ENCODE data around the gene PRKCA. TPM values are rescaled to one million over a fixed set of nuclear protein-coding genes. Genes with fewer than 3 reads are reported as not detected.

PRKCA gene
- total RNA-seq, 2 donors from 2014 or later, result 8.3 to 26.5 TPM

- TF ChIP-seq POLR2AphosphoS5 (IDR thresholded peaks at IDR 0.05), result no peak
- TF ChIP-seq POLR2A (IDR thresholded peaks at IDR 0.05), result no peak
- TF ChIP-seq CTCF (IDR thresholded peaks at IDR 0.05), result no peak
- H3K27ac ChIP-seq, result peak overlapping the region; percentile 23 to 24
- intact Hi-C loops (cut with DNase I), result loop anchor here (1.0 to 5.0 kb wide), 2 partner anchors 192 to 263 kb away; no protein-coding TSS in a partner anchor
- H3K9me3 ChIP-seq, result no peaks in the 10 kb centered on the region
- H3K4me1 ChIP-seq (replicated peaks), result peaks cover 8% of the 10 kb centered on the region
- no peaks in the 10 kb centered on the region for H3K27me3 ChIP-seq (replicated peaks; ENCODE audit: insufficient read depth)
- no peak for DNase-seq (ENCODE audit: low spot score)
- H3K4me3 ChIP-seq, result no peak overlapping the region
- no peaks in the 10 kb centered on the region for H3K36me3 ChIP-seq
- WGBS, result 85% methylated on average over 15 of the region's 17 CpGs
These were observed 411.9 kb downstream of the PRKCA start for GRCh38 chr17:66714046-66715023.

DNA sequence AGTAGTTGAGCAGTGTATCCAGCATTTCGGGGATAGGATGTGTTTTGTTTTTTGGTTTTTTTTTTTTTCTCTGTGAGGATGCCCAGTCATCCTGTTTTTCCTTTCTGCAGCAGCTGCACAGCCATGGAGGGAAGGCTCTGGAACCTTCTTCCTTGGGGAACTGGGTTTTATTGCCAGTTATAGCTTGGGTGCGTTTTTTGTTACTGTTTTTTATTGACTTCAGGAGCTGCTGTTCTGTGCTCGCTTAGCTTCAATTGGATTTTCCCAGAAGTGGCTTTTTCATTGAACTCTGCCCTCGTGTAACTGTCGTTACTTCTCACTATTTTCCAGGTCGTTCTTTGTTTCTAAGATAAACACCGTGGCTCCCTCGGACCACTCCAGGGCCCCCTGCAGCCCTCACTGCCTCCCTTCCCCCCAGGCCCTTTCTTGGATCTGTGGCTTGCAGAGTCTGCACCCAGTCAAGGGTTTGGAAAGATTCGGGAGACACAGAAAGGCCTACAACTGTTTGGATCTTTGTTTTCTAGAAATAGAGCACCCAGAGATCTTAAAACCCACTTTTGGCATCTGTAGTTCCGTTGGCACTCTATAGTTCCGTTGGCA lies 412.8 kb downstream of the PRKCA start:
- TF ChIP-seq POLR2AphosphoS5 (IDR thresholded peaks at IDR 0.05) (no peak), CTCF (IDR thresholded peaks at IDR 0.05) (no peak), POLR2A (IDR thresholded peaks at IDR 0.05) (no peak)
- 55% methylated on average over 11 of the region's 11 CpGs for WGBS
- Histone ChIP-seq H3K4me1 (replicated peaks) (peaks cover 8% of the 10 kb centered on the region), H3K4me3 (no peak overlapping the region), H3K9me3 (no peaks in the 10 kb centered on the region), H3K27ac (peak overlapping the region; percentile 23 to 24), H3K27me3 (replicated peaks; ENCODE audit: insufficient read depth) (no peaks in the 10 kb centered on the region), H3K36me3 (no peaks in the 10 kb centered on the region)
- DNase-seq (ENCODE audit: low spot score), result no peak
- intact Hi-C loops (cut with DNase I), result loop anchor here (1.0 to 5.0 kb wide), 2 partner anchors 191 to 262 kb away; no protein-coding TSS in a partner anchor

DNA sequence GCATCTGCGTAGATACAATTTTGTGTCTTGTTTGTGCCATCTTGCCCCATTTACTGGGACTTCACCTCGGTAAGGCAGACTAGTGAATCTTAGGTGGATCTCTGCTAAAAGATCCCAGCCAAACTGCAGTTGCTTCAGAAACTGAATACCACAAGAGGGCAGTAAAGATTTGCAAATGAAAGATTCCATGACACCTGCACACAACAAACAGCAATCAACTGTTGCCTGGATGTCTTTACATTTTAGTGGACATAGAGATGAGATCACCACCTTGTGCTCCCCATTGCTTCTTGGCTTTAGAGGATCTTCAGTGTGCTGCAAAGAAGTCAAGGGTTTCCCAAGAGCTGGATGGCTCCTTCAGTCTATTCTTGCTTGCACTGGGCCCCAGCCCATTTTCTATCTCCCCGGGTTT lies 413.3 kb downstream of the PRKCA start:
- intact Hi-C loops (cut with DNase I), result loop anchor here (1.0 to 5.0 kb wide), 2 partner anchors 191 to 262 kb away; no protein-coding TSS in a partner anchor
- H3K4me3 ChIP-seq, result no peak overlapping the region
- H3K4me1 ChIP-seq (replicated peaks), result peaks cover 8% of the 10 kb centered on the region
- H3K9me3 ChIP-seq, result no peaks in the 10 kb centered on the region
- H3K36me3 ChIP-seq, result no peaks in the 10 kb centered on the region
- H3K27me3 ChIP-seq (replicated peaks; ENCODE audit: insufficient read depth), result no peaks in the 10 kb centered on the region
- peak; percentile 55 for DNase-seq (ENCODE audit: low spot score)
- no peak overlapping the region for H3K27ac ChIP-seq
- peak; percentile 42 to 89 (median 73) for TF ChIP-seq CTCF (IDR thresholded peaks at IDR 0.05)
- no peak for TF ChIP-seq POLR2A (IDR thresholded peaks at IDR 0.05)
- TF ChIP-seq POLR2AphosphoS5 (IDR thresholded peaks at IDR 0.05), result peak; percentile 60
- 30% methylated on average over 3 of the region's 3 CpGs for WGBS

DNA sequence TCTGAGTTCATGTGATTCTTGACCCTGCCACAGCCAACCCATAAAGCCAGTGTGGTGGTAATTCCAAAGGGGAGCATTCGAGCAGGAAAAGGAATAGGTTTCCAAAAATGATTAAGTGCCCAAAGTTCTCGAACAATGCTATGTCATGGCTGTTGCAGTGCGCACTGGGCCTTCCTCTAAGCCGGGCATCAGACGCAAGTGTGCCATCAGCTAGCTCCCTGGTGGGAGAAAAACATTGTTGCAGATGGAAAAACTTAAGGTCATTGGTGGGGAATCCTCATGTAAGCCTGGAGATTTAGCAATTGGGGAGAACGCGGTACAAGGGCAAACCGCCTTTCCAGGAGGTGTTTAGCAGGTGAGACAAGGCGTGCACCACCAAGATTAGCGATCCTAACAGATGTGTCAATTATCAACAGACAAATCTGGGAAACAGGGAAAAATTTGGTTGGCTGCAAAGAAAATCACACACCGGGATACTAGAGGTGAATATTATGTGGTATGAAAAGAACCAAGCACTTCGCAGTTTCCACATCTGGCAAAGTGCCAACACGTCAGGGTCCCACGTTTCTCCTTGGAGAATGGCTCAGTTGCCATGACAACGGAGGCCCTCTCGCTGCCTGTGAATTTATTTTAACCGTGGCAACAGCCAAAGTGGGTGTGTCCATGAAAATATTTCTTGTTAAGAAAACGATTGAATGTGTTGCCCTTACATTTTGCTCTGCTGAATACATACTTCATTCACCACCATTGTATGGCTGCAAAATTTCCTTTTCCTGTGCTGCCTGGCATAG lies 414.0 kb downstream of the PRKCA start:
- Histone ChIP-seq H3K27ac (no peak overlapping the region), H3K4me3 (no peak overlapping the region), H3K4me1 (replicated peaks) (peaks cover 8% of the 10 kb centered on the region), H3K27me3 (replicated peaks; ENCODE audit: insufficient read depth) (no peaks in the 10 kb centered on the region), H3K36me3 (no peaks in the 10 kb centered on the region), H3K9me3 (no peaks in the 10 kb centered on the region)
- WGBS, result 70% methylated on average over 18 of the region's 18 CpGs
- no peak for TF ChIP-seq POLR2A (IDR thresholded peaks at IDR 0.05)
- no peak for TF ChIP-seq CTCF (IDR thresholded peaks at IDR 0.05)
- no peak for TF ChIP-seq POLR2AphosphoS5 (IDR thresholded peaks at IDR 0.05)
- DNase-seq (ENCODE audit: low spot score), result no peak
- intact Hi-C loops (cut with DNase I), result loop anchor here (5.0 kb wide), 1 partner anchor 261 kb away; no protein-coding TSS in a partner anchor

Data from prostate gland (tissue), 2 donors.